Hematopoietic multipotent progenitor cell (in vitro differentiated cells): ENCODE data around the gene SLC5A5. TPM values are rescaled to one million over a fixed set of nuclear protein-coding genes. Genes with fewer than 3 reads are reported as not detected.

Experiments used
- DNase-seq, 3 donors: peaks; one replicate each; pipeline ENCODE4 v3.0.0-alpha.2; 2011 to 2015; ENCODE audit warnings: low read depth in 2 of 3, low spot score in 2 of 3
- total RNA-seq: library from RNA; depleted of rRNA; stranded (reverse); fragments of >200 nt; gene quantifications from one replicate; pipeline ENCODE4 v1.2.3, GENCODE V29; 2012

SLC5A5 gene
- total RNA-seq = 1.3 TPM

DNA sequence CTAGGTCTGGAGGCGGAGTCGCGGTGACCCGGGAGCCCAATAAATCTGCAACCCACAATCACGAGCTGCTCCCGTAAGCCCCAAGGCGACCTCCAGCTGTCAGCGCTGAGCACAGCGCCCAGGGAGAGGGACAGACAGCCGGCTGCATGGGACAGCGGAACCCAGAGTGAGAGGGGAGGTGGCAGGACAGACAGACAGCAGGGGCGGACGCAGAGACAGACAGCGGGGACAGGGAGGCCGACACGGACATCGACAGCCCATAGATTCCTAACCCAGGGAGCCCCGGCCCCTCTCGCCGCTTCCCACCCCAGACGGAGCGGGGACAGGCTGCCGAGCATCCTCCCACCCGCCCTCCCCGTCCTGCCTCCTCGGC is at the start of gene SLC5A5:
TSS of gene SLC5A5 (plus strand) at position 68 of the 373 bp plus-strand sequence. CDS start 375 bp downstream, outside the sequence.
- peak in 2 of 3 donors; percentile 49 to 58 for DNase-seq

DNA sequence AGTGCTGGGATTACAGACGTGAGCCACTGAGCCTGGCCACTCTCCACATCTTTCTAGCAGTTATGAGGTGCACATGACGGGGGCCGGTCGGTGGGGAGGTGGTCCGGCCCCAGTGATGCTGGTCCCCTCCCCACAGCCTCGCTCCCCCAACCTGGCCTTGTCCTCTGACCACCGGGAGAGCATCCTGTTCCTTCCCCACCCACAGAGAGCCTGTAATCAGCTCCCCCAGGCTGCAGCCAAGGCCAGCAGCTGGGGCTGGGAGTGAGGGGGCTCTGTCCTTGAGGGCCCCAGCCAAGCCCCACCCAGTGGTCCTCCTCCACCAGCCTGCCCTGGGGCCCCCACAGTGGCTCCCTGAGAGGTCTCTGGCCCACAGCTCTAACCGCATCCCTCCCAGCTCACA is 47.4 kb upstream of the SLC5A5 start:
- DNase-seq = no peak

DNA sequence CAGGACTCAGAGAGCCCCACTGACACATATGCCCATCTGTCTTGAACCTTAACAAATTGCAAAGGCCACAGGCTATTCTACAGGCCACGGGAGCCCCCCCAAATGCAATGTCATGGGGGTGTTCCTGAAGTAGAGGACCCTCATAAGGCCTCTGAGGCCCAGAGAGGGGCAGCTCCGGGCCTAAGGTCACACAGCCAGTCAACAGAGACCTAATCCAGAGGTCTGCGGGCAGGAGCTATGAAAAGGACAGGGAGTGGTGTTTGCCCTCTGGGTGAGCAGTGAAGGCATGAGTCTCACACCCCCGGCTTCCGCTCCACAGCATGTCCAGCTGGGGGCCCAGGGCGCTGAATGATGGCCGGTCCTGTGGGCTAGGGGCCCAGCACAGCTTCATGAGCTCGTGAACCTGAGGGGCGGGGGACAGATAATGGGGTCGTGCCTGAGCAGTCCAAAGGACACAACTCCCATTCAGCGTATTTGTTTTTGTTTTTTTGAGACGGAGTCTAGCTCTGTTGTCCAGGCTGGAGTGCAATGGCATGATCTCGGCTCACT is 45.2 kb upstream of the SLC5A5 start:
- DNase-seq = no peak

- no peak for DNase-seq
Observed at GRCh38 chr19:17829855-17830566, 41.7 kb upstream of the SLC5A5 start.

- DNase-seq = peak in 2 of 3 donors; percentile 65 to 75
Observed at GRCh38 chr19:17830567-17831418, 41.0 kb upstream of the SLC5A5 start.

- DNase-seq = no peak
Observed at GRCh38 chr19:17831419-17831888, 40.3 kb upstream of the SLC5A5 start.

DNA sequence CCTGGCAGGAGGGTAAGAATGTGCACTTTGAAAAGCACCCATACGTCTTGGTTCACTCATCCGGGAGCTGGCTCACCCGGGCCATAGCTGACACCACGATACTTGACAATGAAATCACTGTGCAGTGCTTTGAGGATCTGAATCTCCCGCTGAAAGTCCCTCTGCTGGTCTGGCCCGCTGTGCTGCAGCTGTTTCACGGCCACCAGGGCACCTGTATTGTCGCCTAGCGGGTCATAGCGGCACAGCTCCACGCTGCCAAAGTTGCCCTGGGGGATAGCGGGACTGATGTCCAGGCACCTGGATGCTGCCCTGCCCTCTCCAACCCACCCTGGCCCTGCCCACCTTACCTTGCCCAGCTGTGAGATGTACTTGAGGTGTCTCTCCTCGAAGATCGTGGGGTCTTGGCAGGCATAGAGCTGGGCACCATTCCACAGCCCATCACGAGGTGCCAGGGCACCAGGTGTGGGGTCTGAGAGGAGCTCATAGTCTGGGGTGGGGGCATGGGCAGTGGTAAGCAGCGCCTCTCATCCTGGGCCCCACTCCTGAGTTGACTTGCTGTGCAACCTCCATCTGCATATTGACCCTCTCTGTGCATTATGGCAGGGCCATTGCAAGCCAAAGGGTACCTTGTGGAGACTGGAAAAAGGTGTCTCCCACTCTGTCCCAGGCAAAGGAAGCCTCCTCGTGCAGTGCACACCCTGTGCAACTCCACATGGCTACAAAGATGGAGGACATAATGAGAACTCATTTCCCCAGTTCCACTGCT is 39.1 kb upstream of the SLC5A5 start:
- DNase-seq = no peak

GRCh38 chr19:17834350-17835181 is 37.2 kb upstream of the SLC5A5 start:
- no peak for DNase-seq

GRCh38 chr19:17835182-17836006 is 36.4 kb upstream of the SLC5A5 start:
- no peak for DNase-seq

DNA sequence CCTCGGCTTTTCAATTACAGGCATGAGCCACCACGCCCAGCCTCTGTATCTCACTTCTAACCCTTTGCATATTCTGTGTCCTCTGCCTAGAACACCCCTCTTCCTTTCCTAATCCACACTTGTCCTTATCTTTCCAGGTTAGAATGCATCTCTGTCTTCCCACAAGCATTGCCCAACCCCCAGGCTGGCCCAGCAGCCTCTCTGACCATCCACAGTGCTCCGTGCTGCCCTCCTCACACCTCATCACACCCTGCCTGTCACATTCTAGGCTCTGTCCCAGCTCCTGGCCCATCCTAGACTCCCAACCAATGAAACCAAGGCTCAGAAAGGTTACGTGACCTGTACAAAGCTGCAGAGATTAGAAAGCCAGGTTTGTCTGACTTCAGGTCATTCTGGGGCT is 35.2 kb upstream of the SLC5A5 start:
- no peak for DNase-seq

- DNase-seq = no peak
Observed at GRCh38 chr19:17837972-17838371, 33.8 kb upstream of the SLC5A5 start.

GRCh38 chr19:17840019-17840418 is 31.7 kb upstream of the SLC5A5 start:
- no peak for DNase-seq

DNA sequence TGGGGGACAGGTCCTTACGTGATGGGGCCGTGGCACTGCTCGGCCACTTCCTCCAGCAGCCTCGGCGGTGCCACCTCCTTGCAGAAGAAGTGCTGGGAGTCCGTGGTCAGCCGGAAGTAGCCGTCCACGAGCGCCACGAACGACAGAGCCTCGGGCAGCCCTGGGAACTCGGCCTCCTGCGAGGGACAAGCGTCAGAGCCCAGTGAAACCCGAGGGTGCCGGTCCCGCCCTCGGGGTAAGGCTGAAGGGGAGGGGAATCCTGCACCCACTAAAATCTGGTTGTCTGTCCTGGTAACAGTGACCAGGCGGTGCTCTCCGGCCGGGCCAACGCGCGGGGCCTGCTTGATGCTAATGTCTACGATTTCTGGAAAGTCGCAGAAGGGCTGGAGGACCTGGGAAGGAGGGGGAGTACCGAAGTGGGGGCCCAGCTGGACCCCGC is 30.4 kb upstream of the SLC5A5 start:
- no peak for DNase-seq

DNA sequence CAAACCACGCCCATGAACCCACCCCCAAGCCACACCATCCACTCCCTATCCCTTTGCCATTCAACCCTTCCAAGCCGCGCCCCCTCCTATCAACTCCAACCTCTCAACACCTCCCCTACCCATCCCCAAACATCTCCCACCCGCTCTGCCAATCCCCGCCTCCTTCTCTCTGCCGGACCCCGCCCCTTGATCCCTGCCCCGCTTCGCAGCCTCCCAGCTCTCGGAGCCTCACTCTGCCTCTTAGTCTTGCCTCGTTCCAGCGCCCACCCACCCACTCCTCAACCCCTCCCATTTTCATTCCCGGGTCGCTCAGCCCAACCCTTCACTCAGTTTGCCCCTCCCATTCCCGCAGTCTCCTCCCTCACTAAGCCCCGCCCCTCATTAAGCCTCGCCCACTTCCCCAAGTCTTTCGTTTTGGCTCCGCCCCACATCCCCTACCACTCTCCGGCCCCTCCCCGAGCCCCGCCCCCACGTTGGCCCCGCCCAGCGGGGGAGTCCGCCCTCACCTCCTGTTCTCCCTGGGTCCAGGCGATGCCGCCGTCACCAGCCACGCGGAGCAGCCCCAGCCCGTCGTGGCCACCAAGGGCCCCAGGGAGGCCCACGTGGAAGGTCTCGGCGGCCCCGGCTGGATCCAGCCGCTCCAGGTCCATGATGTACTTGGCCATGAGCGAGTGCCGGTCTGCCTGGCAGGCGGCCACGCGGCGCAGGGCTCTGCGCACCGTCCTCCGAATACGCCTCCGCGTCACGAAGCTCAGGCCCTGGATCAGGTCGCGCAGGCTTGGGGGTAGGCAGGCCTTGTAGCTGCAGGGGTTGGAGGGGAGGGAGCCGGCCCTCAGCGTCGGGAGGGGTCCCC is 29.7 kb upstream of the SLC5A5 start:
- peak in 2 of 3 donors; percentile 75 to 79 for DNase-seq

DNA sequence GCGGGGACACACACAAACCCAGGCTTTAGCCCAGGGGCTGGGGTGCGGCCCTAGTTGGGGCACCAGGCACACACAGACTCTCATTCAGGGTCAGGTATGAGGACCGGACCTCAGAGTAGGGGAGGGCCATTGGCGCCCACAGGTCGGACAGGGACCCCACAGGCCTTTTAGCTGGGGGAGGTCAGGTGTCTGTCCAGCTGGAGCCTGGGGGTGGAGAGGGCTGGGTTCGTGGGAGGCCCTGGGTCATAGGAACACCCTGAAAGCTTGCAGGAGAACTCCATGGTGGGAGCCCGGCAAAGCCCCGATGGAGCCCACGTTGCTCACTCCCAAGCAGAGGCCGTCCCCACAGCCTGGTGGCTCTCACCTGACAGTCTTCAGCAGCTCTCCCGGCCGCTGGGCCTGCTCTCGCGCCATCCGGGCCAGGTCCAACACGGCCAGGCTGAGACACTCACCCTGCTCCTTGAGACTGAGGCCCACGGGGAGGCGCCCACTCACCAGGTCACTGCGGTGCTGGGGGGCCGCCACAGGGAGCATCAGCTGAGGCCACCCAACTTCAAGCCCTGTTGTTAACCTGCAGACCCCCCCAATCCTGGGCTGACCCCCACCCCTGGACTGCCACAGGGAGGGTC is 29.0 kb upstream of the SLC5A5 start:
- DNase-seq = no peak

GRCh38 chr19:17843292-17843827 is 28.4 kb upstream of the SLC5A5 start:
- no peak for DNase-seq

DNA sequence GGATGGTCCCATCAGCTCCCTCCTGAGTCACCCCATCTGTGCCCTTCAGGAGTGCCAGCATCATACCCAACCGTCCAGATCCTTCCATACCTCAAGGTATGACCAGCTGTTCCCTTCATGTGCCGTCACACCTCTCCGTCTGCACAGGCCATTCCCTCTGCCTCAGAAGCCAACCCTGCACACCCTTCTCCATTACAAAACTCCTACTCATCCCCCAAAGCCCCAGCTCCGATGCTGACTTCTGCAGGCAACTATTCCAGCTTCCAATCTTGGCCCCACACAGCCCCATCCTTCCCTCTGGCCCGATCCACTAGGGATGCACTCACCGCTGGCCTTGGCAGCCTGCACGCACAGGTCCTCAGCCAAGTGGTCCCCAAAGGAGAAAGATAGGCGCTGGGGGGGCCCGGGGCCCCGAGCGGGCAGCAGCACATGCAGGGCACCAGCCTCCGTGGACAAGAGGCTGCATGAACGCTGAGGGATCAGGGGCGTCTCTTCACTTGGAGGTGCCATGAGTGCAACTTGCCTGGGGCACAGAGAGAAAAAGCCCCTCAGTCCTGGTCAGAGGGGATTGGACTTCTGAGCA is 27.7 kb upstream of the SLC5A5 start:
- DNase-seq = no peak
